Stimulated activated CD4-positive, alpha-beta T cell treated with anti-CD3 and anti-CD28 coated beads, Interleukin-4, amount 100 ng/mL, for 4 hours (primary cell): ENCODE data around the gene UFC1.

Source experiments
- DNase-seq, 2 experiments: peaks; one replicate each; pipeline ENCODE4 v3.0.0-alpha.2; 2020

UFC1 gene

GRCh38 chr1:161196111-161196510 lies 42.3 kb downstream of the UFC1 start:
- no peak for DNase-seq

DNA sequence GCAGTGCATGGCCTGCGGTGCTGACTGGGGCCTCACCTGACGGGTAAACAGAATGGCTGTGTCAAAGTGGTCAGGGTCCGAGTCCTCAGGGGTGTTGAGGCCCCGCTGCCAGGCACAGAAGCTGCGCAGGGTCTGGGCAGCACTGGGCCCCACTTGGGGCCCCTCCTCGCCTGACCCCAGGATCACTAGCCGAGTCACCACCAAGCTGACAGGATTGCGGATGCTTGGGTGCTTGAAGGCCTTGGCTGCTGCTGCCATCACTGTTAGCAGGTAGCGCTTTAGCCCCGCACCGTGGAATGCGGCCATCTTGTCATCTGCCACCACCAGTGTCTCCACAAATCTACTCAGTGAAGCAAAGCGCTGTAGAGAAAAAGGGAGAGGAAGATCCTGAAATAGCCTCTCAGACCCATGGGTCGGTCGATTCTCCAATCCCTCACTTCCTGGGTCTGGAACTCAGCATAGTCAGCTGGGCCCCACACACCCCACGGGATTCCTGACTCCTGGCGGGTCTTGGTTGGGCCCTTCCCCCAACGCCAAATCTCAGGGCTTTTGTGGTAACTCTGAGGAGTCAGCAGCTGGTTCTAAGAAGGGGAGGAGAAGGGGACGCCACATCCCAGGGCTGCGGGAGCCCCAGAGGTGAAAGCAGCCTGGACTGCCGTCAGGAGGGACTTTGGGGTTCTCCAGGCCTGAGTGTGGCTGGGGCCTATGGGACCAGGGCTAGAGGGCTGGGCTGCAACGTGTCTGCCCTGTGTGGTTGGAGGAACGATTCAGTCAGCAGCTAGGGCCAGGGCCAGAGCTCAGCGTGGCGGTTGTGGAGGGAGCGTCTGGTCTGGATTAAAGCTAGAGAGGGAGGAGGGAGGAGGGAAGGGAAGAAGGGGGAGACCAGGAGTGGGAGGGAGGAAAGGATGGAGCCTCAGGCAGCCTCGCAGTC lies 43.0 kb downstream of the UFC1 start:
- DNase-seq: no peak

GRCh38 chr1:161197560-161198193 lies 43.9 kb downstream of the UFC1 start:
- no peak for DNase-seq

- DNase-seq: no peak
Measured at GRCh38 chr1:161198194-161198896, 44.6 kb downstream of the UFC1 start.

GRCh38 chr1:161198897-161199431 lies 45.2 kb downstream of the UFC1 start, which contains the start of gene ADAMTS4:
TSS of gene ADAMTS4 (minus strand) at chr1:161199054. CDS start at chr1:161198627, 427 bp downstream.
- DNase-seq: no peak

DNA sequence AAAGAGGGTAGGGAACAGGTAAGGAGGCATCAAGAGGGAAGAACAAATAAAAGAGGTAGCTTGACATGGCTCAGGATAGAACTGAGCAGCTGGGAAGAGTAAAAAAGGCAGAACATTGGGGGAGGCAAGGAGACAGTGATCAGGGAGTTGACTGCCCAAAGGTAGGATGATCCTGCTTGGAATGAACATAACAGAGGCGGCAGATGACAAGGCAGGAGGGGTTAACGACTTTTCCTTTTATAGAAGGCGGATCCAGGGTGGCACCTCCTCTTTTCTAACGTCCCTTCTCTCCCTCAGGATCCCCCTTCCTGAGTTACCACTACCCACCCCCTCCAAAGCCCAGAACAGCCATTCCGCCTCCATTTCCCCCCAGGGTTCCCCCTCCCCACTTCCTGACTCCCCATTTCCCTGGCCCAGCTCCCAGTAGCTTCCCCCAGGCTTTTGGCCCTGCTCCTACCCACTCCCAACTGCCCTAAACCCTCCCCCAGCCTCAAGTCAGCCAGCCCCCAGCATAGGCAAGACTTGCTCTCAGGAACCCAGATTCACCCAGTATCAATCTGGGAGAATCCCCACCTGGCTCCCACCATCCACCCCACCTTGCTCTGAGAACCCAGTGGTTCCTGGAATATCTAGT lies 45.8 kb downstream of the UFC1 start:
- DNase-seq: no peak

- DNase-seq: no peak
Measured at GRCh38 chr1:161200421-161200991, 46.7 kb downstream of the UFC1 start.

- DNase-seq: no peak
Measured at GRCh38 chr1:161200992-161201835, 47.4 kb downstream of the UFC1 start.

DNA sequence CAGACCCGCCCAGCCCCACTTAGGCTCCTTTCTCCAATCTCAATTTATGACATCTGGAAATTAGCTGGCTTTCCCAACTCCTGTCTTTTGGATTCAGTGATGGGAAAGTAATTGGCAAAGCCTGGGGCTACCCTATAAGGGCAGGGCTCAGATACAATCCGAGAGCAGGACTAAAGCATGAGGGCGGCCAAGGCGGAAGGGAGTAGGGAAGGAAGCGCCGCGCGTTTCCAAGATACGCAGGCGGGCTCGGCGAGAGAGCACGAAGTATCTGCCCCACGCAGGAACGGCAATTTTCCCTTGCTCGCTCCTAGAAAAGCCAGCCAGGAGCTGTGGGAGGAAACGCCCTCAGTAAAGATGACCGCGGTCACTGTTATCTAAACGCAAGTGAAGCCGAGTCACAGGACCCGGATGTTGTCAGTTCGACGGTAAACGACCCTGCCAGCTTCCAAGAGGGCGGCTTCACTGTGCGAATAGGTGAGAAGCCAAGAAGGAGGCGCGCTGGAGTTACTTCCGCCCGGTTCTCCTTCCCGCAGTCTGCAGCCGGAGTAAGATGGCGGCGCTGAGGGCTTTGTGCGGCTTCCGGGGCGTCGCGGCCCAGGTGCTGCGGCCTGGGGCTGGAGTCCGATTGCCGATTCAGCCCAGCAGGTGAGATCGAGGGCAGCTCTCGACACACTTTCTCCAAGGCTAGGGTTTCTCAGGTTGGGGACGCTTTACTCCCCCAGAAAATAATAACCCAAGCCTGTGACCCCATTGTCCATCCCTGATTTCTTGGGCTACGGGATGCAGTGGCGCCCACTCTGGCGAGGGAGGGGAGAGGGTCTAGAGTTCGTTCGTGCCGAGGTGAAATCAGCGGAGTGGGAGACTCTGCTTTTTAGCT lies 48.3 kb downstream of the UFC1 start, which contains the start of gene NDUFS2:
NDUFS2 (plus strand) TSS at position 532 of the 877 bp plus-strand sequence; CDS start at position 551, 19 bp downstream.
- DNase-seq: peak; percentile 86 to 97

- no peak for DNase-seq
Measured at GRCh38 chr1:161206411-161207140, 52.8 kb downstream of the UFC1 start.

- no peak for DNase-seq
Measured at GRCh38 chr1:161207173-161207572, 53.4 kb downstream of the UFC1 start.
